Measurements from ENCODE around the gene TIMP2.

Gene TIMP2

GRCh38 chr17:78923660-78924453 is 1.3 kb downstream of the TIMP2 start:
- H3K27ac ChIP-seq (ENCODE audit: poor library complexity, severe bottlenecking), result peak overlapping the region; percentile 20
- H3K9me3 ChIP-seq (ENCODE audit: severe bottlenecking), result no peaks in the 10 kb centered on the region
- H3K36me3 ChIP-seq (ENCODE audit: low read depth), result no peaks in the 10 kb centered on the region; the same call in 1 of the 2 replicates
- H3K27me3 ChIP-seq (ENCODE audit: insufficient read depth, poor library complexity, severe bottlenecking), result no peaks in the 10 kb centered on the region
- peak overlapping the region; percentile 34 for H3K4me3 ChIP-seq (ENCODE audit: severe bottlenecking)
- peaks cover 3% of the 10 kb centered on the region for H3K4me1 ChIP-seq (ENCODE audit: insufficient read depth, poor library complexity, severe bottlenecking)
- ATAC-seq (ENCODE audit: low read depth) (peak; percentile 88), DNase-seq (ENCODE audit: low spot score) (peak; percentile 86)
- no peak for TF ChIP-seq CTCF (IDR thresholded peaks at IDR 0.05; ENCODE audit: poor library complexity, severe bottlenecking)

- Histone ChIP-seq H3K36me3 (ENCODE audit: low read depth) (no peaks in the 10 kb centered on the region; the same call in 1 of the 2 replicates), H3K27ac (ENCODE audit: poor library complexity, severe bottlenecking) (no peak overlapping the region), H3K27me3 (ENCODE audit: insufficient read depth, poor library complexity, severe bottlenecking) (no peaks in the 10 kb centered on the region), H3K9me3 (ENCODE audit: severe bottlenecking) (no peaks in the 10 kb centered on the region), H3K4me1 (ENCODE audit: insufficient read depth, poor library complexity, severe bottlenecking) (peaks cover 3% of the 10 kb centered on the region), H3K4me3 (ENCODE audit: severe bottlenecking) (no peak overlapping the region)
- ATAC-seq (ENCODE audit: low read depth), result no peak
- DNase-seq (ENCODE audit: low spot score), result no peak
- TF ChIP-seq CTCF (IDR thresholded peaks at IDR 0.05; ENCODE audit: poor library complexity, severe bottlenecking), result no peak
Observed at GRCh38 chr17:78922816-78923498, 2.2 kb downstream of the TIMP2 start.

- Histone ChIP-seq H3K27ac (ENCODE audit: poor library complexity, severe bottlenecking) (no peak overlapping the region), H3K4me3 (ENCODE audit: severe bottlenecking) (no peak overlapping the region), H3K4me1 (ENCODE audit: insufficient read depth, poor library complexity, severe bottlenecking) (peaks cover 7% of the 10 kb centered on the region), H3K9me3 (ENCODE audit: severe bottlenecking) (no peaks in the 10 kb centered on the region), H3K36me3 (ENCODE audit: low read depth) (no peaks in the 10 kb centered on the region; the same call in 1 of the 2 replicates), H3K27me3 (ENCODE audit: insufficient read depth, poor library complexity, severe bottlenecking) (no peaks in the 10 kb centered on the region)
- TF ChIP-seq CTCF (IDR thresholded peaks at IDR 0.05; ENCODE audit: poor library complexity, severe bottlenecking), result no peak
- DNase-seq (ENCODE audit: low spot score) (no peak), ATAC-seq (ENCODE audit: low read depth) (no peak)
Observed at GRCh38 chr17:78921437-78921971, 3.7 kb downstream of the TIMP2 start.

DNA sequence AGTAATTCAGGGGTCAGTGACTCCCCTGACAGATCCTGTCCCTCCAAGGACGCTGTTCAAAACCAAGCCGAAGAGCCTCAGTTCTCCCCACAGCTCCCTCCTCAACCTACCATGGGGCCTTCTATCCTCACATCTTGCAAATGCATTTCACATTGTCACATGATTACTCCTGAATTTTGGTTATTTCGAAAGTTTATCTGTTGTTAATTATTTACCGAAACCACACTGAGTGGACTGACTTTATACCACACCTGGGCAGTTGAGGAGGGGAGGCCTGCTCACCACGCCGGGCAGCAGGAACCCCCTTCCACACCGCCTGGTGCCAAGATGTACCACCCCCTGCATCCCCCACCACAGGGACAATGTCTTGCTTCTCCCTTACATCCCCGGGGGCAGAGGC is 4.7 kb downstream of the TIMP2 start:
- Histone ChIP-seq H3K4me1 (ENCODE audit: insufficient read depth, poor library complexity, severe bottlenecking) (peaks cover 17% of the 10 kb centered on the region), H3K36me3 (ENCODE audit: low read depth) (no peaks in the 10 kb centered on the region; the same call in 1 of the 2 replicates), H3K9me3 (ENCODE audit: severe bottlenecking) (no peaks in the 10 kb centered on the region), H3K27ac (ENCODE audit: poor library complexity, severe bottlenecking) (no peak overlapping the region), H3K27me3 (ENCODE audit: insufficient read depth, poor library complexity, severe bottlenecking) (no peaks in the 10 kb centered on the region), H3K4me3 (ENCODE audit: severe bottlenecking) (no peak overlapping the region)
- ATAC-seq (ENCODE audit: low read depth) (no peak), DNase-seq (ENCODE audit: low spot score) (no peak)
- no peak for TF ChIP-seq CTCF (IDR thresholded peaks at IDR 0.05; ENCODE audit: poor library complexity, severe bottlenecking)

Data from RWPE2 (cell line).